SH-SY5Y (cell line): ENCODE results near the gene TRPM3.

Experiments used
- GATA2 ChIP-seq: IDR thresholded peaks from 2 replicates; pipeline ENCODE4 v1.6.1; 2011; ENCODE audit warnings: mild to moderate bottlenecking, low read depth, low read length
- GATA3 ChIP-seq: IDR thresholded peaks from 2 replicates; pipeline ENCODE4 v1.6.1; 2011; ENCODE audit warnings: low read depth, mild to moderate bottlenecking, low read length, moderate library complexity

The TRPM3 gene

GRCh38 chr9:71120501-71121247, 747 bp downstream of the TRPM3 start:
- TF ChIP-seq GATA3, result no peak
- no peak for TF ChIP-seq GATA2

- TF ChIP-seq GATA2 (no peak), GATA3 (no peak)
These were observed 1.7 kb downstream of the TRPM3 start for GRCh38 chr9:71119746-71120145.

- TF ChIP-seq GATA2, result no peak
- TF ChIP-seq GATA3, result no peak
These were observed 3.1 kb downstream of the TRPM3 start for GRCh38 chr9:71118324-71118723.

GRCh38 chr9:71115448-71115975, 5.9 kb downstream of the TRPM3 start:
- TF ChIP-seq GATA3 (no peak), GATA2 (no peak)

- TF ChIP-seq GATA3 (no peak), GATA2 (no peak)
These were observed 8.6 kb downstream of the TRPM3 start for GRCh38 chr9:71112866-71113265.

- TF ChIP-seq GATA2 (no peak), GATA3 (no peak)
These were observed 12.5 kb downstream of the TRPM3 start for GRCh38 chr9:71108937-71109336.

GRCh38 chr9:71106992-71107391, 14.4 kb downstream of the TRPM3 start:
- TF ChIP-seq GATA3 (no peak), GATA2 (no peak)

GRCh38 chr9:71105192-71105591, 16.2 kb downstream of the TRPM3 start:
- TF ChIP-seq GATA3, result no peak
- TF ChIP-seq GATA2, result no peak

- TF ChIP-seq GATA3 (no peak), GATA2 (no peak)
These were observed 22.6 kb downstream of the TRPM3 start for GRCh38 chr9:71098801-71099200.

GRCh38 chr9:71097671-71098070, 23.8 kb downstream of the TRPM3 start:
- TF ChIP-seq GATA2 (no peak), GATA3 (no peak)

GRCh38 chr9:71096421-71097108, 24.9 kb downstream of the TRPM3 start:
- TF ChIP-seq GATA3 (no peak), GATA2 (no peak)

GRCh38 chr9:71094708-71095251, 26.6 kb downstream of the TRPM3 start:
- no peak for TF ChIP-seq GATA2
- no peak for TF ChIP-seq GATA3

GRCh38 chr9:71090896-71091295, 30.5 kb downstream of the TRPM3 start:
- TF ChIP-seq GATA2 (no peak), GATA3 (no peak)

GRCh38 chr9:71079451-71079850, 42.0 kb downstream of the TRPM3 start:
- TF ChIP-seq GATA2, result no peak
- no peak for TF ChIP-seq GATA3

GRCh38 chr9:71076096-71076495, 45.3 kb downstream of the TRPM3 start:
- TF ChIP-seq GATA3 (no peak), GATA2 (no peak)
